CD4-positive, alpha-beta T cell (primary cell): ENCODE results near the gene RNASEH1. TPM values are rescaled to one million over a fixed set of nuclear protein-coding genes. Genes with fewer than 3 reads are reported as not detected.

Source experiments
- ATAC-seq: fragments of 200-7000 bp; cut with Tn5 transposase; one replicate; pipeline ENCODE4 v1.10.0; 2022; ENCODE audit warnings: mild to moderate bottlenecking; ENCODE audit not compliant: poor library complexity
- CTCF ChIA-PET: fragments of 350-600 bp; sonication (Branson Sonifier 250); formaldehyde crosslinking; loops from one replicate; lab custom pipeline; 2021; ENCODE audit warnings: antibody characterized with exemption, inconsistent platforms; lab: Charles Lee
- POLR2A ChIA-PET: fragments of 350-600 bp; sonication (Branson Sonifier 250); formaldehyde crosslinking; loops from one replicate; lab custom pipeline; 2021; ENCODE audit warnings: antibody characterized with exemption, inconsistent platforms; lab: Charles Lee
- DNase-seq, 14 experiments: peaks; one replicate each; pipeline ENCODE4 v3.0.0-alpha.2; 2013 to 2020; ENCODE audit warnings: mixed read lengths in 2 of 14
- H3K27ac ChIP-seq, 2 donors: one replicate each; pipeline versions ENCODE4 v1.5.1 to v1.7.0; 2013; ENCODE audit warnings: low read length in 2 of 2, low read depth in 1 of 2, mild to moderate bottlenecking in 1 of 2
- H3K27me3 ChIP-seq, 2 experiments: 1 replicate in 1 of 2; 2 replicates in 1 of 2; pipeline versions ENCODE4 v1.6.1 to v1.7.0; 2013; ENCODE audit warnings: low read length in 2 of 2, control low read depth in 1 of 2, mild to moderate bottlenecking in 1 of 2, moderate library complexity in 1 of 2; ENCODE audit not compliant: insufficient read depth in 2 of 2, control insufficient read depth in 1 of 2
- H3K36me3 ChIP-seq: one replicate; pipeline ENCODE4 v1.6.1; 2013; ENCODE audit warnings: low read length, control low read depth; ENCODE audit not compliant: insufficient read depth
- H3K4me1 ChIP-seq: one replicate; pipeline ENCODE4 v1.6.1; 2013; ENCODE audit warnings: low read length, control low read depth; ENCODE audit not compliant: insufficient read depth
- H3K4me3 ChIP-seq: one replicate; pipeline ENCODE4 v1.5.1; 2013; ENCODE audit warnings: mild to moderate bottlenecking, low read length, moderate library complexity
- H3K9me3 ChIP-seq, 2 experiments: 1 replicate in 1 of 2; 2 replicates in 1 of 2; pipeline versions ENCODE4 v1.6.1 to v1.7.0; 2013; ENCODE audit warnings: low read length in 2 of 2, mild to moderate bottlenecking in 2 of 2, control low read depth in 1 of 2, moderate library complexity in 1 of 2; ENCODE audit not compliant: control insufficient read depth in 1 of 2, insufficient read depth in 1 of 2
- H3K27ac Mint-ChIP-seq: one replicate; pipeline ENCODE4 v1.8.0; 2020; ENCODE audit warnings: mixed read lengths
- H3K27me3 Mint-ChIP-seq: one replicate; pipeline ENCODE4 v1.8.0; 2021; ENCODE audit warnings: mixed read lengths
- H3K36me3 Mint-ChIP-seq: one replicate; pipeline ENCODE4 v1.8.0; 2021; ENCODE audit warnings: low read depth, mixed read lengths
- H3K4me1 Mint-ChIP-seq: one replicate; pipeline ENCODE4 v1.8.0; 2021; ENCODE audit warnings: low read depth, mixed read lengths
- H3K4me3 Mint-ChIP-seq: one replicate; pipeline ENCODE4 v1.8.0; 2020; ENCODE audit warnings: mild to moderate bottlenecking, mixed read lengths
- H3K9me3 Mint-ChIP-seq: one replicate; pipeline ENCODE4 v1.8.0; 2020; ENCODE audit warnings: mixed read lengths
- CTCF ChIP-seq: fragments of 200-600 bp; IDR thresholded peaks from one replicate; pipeline ENCODE4 v1.8.0; 2022; ENCODE audit warnings: antibody characterized with exemption, mild to moderate bottlenecking
- intact Hi-C, 2 experiments: fragments of 100-400 bp; cut with DNase I in 1 of 2; cut with micrococcal nuclease in 1 of 2; formaldehyde crosslinking; loops; one replicate each; pipeline versions ENCODE4 v1.15.1 to v1.9.0; 2023 to 2025; cut with DNase I, micrococcal nuclease
- total RNA-seq, 174 experiments: library from RNA in 2 of 174; stranded (reverse) in 2 of 174; gene quantifications; one replicate each; pipeline ENCODE4 v1.2.3 and lab custom pipeline; 2021 to 2026

The RNASEH1 gene
- total RNA-seq, 2 experiments from 2014 or later, result 31.5 to 31.9 TPM

- H3K36me3 ChIP-seq, result peaks cover 62% of the 10 kb centered on the region
- ChIA-PET POLR2A (no interaction called here), CTCF (no interaction called here)
Measured at GRCh38 chr2:3542107-3542506, 16.0 kb downstream of the RNASEH1 start.

DNA sequence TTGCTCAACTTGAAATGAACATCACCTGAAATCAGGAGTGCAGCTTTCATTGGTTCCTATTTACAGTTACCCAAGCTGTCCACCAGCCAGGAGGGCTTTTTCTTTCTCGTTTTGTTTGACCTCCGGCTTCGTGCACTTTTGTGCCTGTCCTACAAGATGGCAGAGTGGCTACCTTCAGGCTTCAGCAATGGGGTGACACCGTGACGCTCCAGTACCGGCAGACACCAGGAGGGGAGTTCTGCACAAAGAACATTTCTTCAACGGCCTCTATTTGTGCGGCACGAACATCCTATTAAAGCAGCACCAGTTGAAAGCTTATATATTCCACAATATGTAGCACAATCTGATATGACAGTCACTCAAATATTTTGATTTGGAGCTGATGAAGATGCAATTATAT is 18.3 kb downstream of the RNASEH1 start:
- CTCF ChIA-PET, result interaction anchor here (0.6 kb wide), 1 partner anchor 19 kb away, joined by 3 read pairs; no protein-coding TSS in a partner anchor
- intact Hi-C loops, result no loop called here
- H3K27ac Mint-ChIP-seq, result no peak overlapping the region

More at GRCh38 chr2:3542107-3542506, 16.0 kb downstream of the RNASEH1 start:
- no peaks in the 10 kb centered on the region for H3K4me1 Mint-ChIP-seq
- H3K27ac Mint-ChIP-seq, result no peak overlapping the region
- Histone ChIP-seq H3K9me3 (no peaks in the 10 kb centered on the region), H3K27ac (no peak overlapping the region), H3K4me1 (no peaks in the 10 kb centered on the region), H3K27me3 (no peaks in the 10 kb centered on the region), H3K4me3 (no peak overlapping the region)
- no peaks in the 10 kb centered on the region for H3K9me3 Mint-ChIP-seq
- intact Hi-C loops, result no loop called here
- ATAC-seq (no peak), DNase-seq (no peak)
- no peaks in the 10 kb centered on the region for H3K27me3 Mint-ChIP-seq
- H3K4me3 Mint-ChIP-seq, result no peak overlapping the region
- no peak for TF ChIP-seq CTCF
- peaks cover 74% of the 10 kb centered on the region for H3K36me3 Mint-ChIP-seq

GRCh38 chr2:3536682-3537632 is 21.2 kb downstream of the RNASEH1 start:
- ATAC-seq, result peak; percentile 59
- H3K27ac ChIP-seq, result no peak overlapping the region
- H3K36me3 Mint-ChIP-seq, result peaks cover 25% of the 10 kb centered on the region
- peak in 3 of 14 experiments; percentile 14 to 34 (median 24) for DNase-seq
- ChIA-PET POLR2A (no interaction called here), CTCF (no interaction called here)
- H3K4me3 Mint-ChIP-seq, result peak overlapping the region; percentile 81
- peaks cover 17% of the 10 kb centered on the region for H3K36me3 ChIP-seq
- H3K27ac Mint-ChIP-seq, result peak overlapping the region; percentile 2
- intact Hi-C loops, result no loop called here
- no peaks in the 10 kb centered on the region for H3K9me3 ChIP-seq
- H3K27me3 ChIP-seq, result no peaks in the 10 kb centered on the region
- no peaks in the 10 kb centered on the region for H3K9me3 Mint-ChIP-seq
- H3K4me1 Mint-ChIP-seq, result peaks cover 5% of the 10 kb centered on the region
- H3K4me1 ChIP-seq, result no peaks in the 10 kb centered on the region
- TF ChIP-seq CTCF, result no peak
- peak overlapping the region; percentile 34 for H3K4me3 ChIP-seq
- no peaks in the 10 kb centered on the region for H3K27me3 Mint-ChIP-seq

More for the DNA sequence above, 18.3 kb downstream of the RNASEH1 start:
- Histone ChIP-seq H3K36me3 (peaks cover 43% of the 10 kb centered on the region), H3K27me3 (no peaks in the 10 kb centered on the region), H3K4me1 (no peaks in the 10 kb centered on the region), H3K9me3 (no peaks in the 10 kb centered on the region), H3K27ac (no peak overlapping the region), H3K4me3 (no peak overlapping the region)
- ATAC-seq (no peak), DNase-seq (no peak)
- H3K4me3 Mint-ChIP-seq, result no peak overlapping the region
- H3K27me3 Mint-ChIP-seq, result no peaks in the 10 kb centered on the region
- H3K9me3 Mint-ChIP-seq, result no peaks in the 10 kb centered on the region
- POLR2A ChIA-PET, result interaction anchor here (1.9 kb wide), 1 partner anchor 18 kb away, joined by 5 read pairs; the partner anchor contains the start of gene RNASEH1
- peaks cover 5% of the 10 kb centered on the region for H3K4me1 Mint-ChIP-seq
- H3K36me3 Mint-ChIP-seq, result peaks cover 52% of the 10 kb centered on the region
- TF ChIP-seq CTCF, result no peak
